AG10803 (cell line): ENCODE results near the gene DDC.

ENCODE experiments used
- DNase-seq: peaks from one replicate; pipeline ENCODE4 v3.0.0; 2010; ENCODE audit warnings: low read depth
- H3K4me3 ChIP-seq: 2 replicates; pipeline ENCODE4 v1.5.1; 2011; ENCODE audit warnings: mild to moderate bottlenecking, low read length, control low read depth
- CTCF ChIP-seq: conservative IDR thresholded peaks from 2 replicates; pipeline ENCODE4 v1.5.1; 2011; ENCODE audit warnings: mild to moderate bottlenecking, low read length, control low read depth, inconsistent platforms

Gene DDC

GRCh38 chr7:50605059-50605458, 39.9 kb upstream of the DDC start:
- no peak for TF ChIP-seq CTCF
- no peak for DNase-seq
- no peak overlapping the region for H3K4me3 ChIP-seq

- TF ChIP-seq CTCF: no peak
- DNase-seq: peak; percentile 4
Observed at GRCh38 chr7:50603287-50603686, 38.1 kb upstream of the DDC start.

GRCh38 chr7:50599385-50599784, 34.2 kb upstream of the DDC start:
- TF ChIP-seq CTCF: no peak
- DNase-seq: no peak
- no peak overlapping the region for H3K4me3 ChIP-seq

More at GRCh38 chr7:50603287-50603686, 38.1 kb upstream of the DDC start:
- H3K4me3 ChIP-seq: no peak overlapping the region

GRCh38 chr7:50598460-50599343, 33.5 kb upstream of the DDC start:
- no peak overlapping the region for H3K4me3 ChIP-seq
- no peak for TF ChIP-seq CTCF
- no peak for DNase-seq

GRCh38 chr7:50596484-50596883, 31.3 kb upstream of the DDC start:
- no peak for TF ChIP-seq CTCF
- DNase-seq: no peak
- no peak overlapping the region for H3K4me3 ChIP-seq

GRCh38 chr7:50595491-50596102, 30.4 kb upstream of the DDC start:
- peak; percentile 76 for DNase-seq
- peak; percentile 70 for TF ChIP-seq CTCF

More at GRCh38 chr7:50595491-50596102, 30.4 kb upstream of the DDC start:
- H3K4me3 ChIP-seq: no peak overlapping the region
